ENCODE data around the gene MPL.
"Not testable (repeated sequence)": the region's sequence is repeated elsewhere in the genome, so short reads cannot be mapped to it uniquely, and the experiment has no call there.

Gene MPL

DNA sequence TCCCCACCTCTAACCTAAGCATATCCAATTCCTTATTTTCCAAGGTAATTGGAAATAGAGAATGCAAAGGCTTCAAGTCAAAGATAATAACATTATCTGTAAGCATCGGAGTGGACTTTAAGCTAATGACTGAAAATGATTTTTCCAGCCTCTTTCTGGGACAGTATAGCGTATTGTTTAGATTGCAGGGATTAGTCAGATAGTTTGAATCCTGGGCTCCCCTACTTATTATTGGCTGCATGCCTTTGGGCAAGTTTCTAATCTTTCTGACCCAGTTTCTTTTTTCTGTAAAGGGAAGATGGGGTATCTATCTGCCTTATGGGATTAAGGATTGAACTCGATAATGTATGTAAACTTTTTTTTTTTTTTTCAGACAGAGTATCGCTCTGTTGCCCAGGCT, 19.6 kb downstream of the MPL start:
- no peak for DNase-seq

GRCh38 chr1:43358121-43358745, 20.6 kb downstream of the MPL start:
- peak in 2 of 4 experiments; percentile 60 to 71 for DNase-seq

DNA sequence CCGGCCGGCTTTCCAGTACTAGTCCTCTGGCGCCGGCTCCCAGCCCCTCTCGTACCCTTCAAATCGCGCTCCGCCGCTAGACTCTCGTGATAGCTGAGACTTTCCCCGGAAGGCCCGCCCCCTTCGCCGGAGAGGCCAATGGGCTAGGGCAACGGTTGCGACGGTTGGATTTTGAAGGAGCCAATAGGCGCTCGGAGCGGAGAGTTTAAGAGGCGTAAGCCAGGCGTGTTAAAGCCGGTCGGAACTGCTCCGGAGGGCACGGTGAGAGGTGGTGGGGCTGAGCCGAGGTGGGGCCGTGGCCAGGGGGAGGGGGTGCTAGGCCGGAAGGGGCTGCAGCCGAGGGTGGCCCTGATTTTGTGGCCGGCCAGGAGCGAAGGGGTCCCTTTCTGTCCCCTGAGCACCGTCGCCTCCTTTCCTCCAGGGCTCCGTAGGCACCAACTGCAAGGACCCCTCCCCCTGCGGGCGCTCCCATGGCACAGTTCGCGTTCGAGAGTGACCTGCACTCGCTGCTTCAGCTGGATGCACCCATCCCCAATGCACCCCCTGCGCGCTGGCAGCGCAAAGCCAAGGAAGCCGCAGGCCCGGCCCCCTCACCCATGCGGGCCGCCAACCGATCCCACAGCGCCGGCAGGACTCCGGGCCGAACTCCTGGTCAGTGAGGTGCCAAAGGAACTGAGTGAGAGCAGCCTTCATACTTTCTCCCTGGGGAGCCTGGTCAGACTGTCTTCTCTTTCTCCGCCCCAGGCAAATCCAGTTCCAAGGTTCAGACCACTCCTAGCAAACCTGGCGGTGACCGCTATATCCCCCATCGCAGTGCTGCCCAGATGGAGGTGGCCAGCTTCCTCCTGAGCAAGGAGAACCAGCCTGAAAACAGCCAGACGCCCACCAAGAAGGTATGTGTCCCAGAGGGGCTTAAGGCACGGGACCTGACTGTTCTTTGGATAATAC, 21.4 kb downstream of the MPL start, which contains the start of gene CDC20:
Gene CDC20 (plus strand): TSS at position 236 of the 948 bp plus-strand sequence. CDS start 235 bp downstream, at position 471.
- DNase-seq = peak; percentile 99 to 100 (median 99)

DNA sequence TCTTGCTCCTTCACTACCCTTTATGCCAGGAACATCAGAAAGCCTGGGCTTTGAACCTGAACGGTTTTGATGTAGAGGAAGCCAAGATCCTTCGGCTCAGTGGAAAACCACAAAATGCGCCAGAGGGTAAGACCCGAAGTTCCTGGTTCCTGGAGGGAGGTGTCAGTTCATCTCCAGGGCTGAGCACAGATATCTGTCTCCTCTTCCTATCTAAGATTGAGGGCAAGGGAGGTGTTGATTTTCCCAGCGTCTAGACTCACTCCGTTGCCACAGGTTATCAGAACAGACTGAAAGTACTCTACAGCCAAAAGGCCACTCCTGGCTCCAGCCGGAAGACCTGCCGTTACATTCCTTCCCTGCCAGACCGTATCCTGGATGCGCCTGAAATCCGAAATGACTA, 22.1 kb downstream of the MPL start:
- no peak for DNase-seq

GRCh38 chr1:43360616-43361015, 23.0 kb downstream of the MPL start:
- DNase-seq = peak in 1 of 4 experiments; percentile 18

DNA sequence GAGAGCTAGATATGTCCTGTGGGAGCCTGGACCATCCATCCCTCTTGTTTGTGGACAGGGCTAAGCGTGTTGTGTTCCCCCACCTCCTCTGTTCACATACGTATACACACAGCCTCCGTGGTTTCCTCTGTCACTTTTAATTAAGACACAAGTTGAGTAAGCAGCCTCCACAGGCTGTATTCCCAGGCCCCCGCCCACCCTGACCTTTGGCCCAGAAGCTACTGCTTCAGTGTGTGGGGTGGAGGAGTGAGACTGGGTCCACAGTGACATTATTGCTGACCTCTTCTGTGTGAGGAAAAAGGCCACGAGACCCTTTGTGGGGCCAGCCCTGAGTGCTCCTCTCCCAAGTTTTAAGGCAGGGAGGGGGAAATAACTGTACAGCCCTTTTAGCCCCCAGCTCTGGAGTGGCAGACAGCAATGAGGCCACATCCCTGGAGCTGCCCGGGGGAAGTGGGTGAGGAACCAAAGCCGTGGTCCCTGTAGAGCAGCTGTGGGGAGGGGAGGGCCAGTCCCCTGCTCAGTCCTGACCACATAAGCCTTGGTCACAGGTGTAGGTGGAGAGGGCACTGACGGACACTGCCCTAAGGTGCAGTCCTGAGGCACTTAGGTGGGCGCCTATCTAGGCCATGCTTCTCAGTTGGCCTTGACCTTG, 25.8 kb downstream of the MPL start:
- peak; percentile 44 to 65 (median 58) for DNase-seq

- no peak for DNase-seq
These were observed 26.4 kb downstream of the MPL start for GRCh38 chr1:43363935-43364525.

GRCh38 chr1:43365678-43366077, 28.1 kb downstream of the MPL start:
- DNase-seq = no peak

DNA sequence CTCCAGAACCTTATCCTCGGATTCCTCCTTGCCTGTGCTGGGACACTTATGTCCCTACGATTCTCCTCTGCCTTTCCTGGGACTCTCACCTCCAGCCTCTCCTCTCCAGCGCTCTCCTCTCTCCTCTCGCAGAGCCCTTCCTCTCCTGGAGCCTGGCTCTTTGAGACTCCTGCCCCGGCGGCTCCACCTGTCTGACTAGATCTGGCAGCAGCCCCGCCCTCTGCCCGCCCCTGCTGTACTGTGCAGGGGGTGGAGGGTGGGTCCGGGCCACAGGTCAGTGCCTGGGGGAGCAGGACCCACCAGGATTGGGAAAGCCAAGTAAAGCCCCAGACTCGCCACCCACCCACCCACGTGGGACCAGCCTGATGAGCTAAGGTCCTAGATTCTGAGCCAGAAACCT, 28.6 kb downstream of the MPL start:
- no peak for DNase-seq

DNA sequence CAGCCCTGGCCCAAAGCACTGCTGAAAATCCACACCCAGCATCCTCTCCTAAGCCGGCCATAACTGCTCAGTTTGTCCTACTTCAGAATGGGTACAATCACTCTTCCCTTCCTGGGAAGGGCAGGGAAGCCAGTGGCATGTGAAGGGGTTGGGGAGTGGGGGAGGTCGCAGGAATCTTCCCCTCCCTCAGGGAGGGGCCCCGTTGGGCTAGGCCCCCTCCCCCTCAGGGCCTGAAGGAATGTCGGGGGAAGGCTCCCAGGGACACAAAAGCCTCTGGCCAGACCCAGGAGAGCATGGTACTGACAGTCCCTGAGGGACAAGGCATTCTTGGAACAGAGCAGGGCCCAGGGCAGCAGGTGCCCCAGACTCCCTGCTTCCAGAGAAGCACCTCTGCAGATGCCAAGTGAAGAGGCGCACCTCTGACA, 29.0 kb downstream of the MPL start:
- DNase-seq = no peak

DNA sequence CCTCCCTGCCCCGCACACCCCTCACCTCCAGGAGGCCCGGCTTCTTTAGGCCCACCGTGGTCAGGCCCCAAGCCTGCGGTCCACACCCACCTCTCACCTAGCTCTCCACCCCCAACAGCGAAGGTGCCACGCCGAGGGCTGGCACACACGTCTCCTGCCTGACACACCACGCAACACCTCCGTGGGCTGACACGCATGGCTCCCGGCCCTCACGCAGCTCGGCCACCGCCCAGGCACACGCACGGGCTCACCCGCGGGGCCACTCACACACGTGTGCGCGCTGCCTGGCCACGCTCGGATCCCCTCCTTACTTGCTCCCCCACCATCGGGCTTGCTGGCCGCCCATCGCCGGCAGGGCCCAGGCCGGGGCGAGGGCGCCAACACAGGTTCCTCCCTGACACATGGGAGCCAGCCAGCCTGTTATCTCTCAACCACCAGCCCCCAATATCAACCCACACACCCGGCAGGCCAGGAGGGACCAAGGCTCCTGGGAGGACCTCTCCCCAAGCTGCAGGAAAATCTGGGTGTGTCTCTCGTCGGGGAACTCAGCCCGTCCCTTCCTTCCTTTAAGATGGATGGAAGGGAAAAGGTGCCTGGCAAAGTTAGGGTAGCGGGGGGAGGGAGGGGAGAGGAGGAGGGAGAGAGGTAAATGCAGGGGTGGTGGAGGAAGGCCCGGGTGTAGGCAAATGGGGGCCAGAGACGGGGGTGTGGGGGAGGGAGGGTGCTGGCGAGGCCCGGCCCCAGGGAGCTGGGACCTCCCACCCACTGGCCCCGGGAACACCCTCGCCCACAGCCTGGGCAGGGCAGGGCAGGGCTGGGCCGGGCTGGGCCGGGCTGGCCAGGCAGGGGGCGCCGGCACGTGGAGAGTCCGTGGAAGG, 29.6 kb downstream of the MPL start:
- DNase-seq = peak; percentile 32 to 60 (median 46)

GRCh38 chr1:43367904-43368645, 30.5 kb downstream of the MPL start, which contains the start of gene ELOVL1:
Gene ELOVL1, minus strand, starts transcription at chr1:43368011. Its CDS starts 2,402 bp downstream, at chr1:43365609.
- peak; percentile 95 to 99 (median 98) for DNase-seq

GRCh38 chr1:43368646-43369020, 31.0 kb downstream of the MPL start:
- no peak for DNase-seq

- DNase-seq = not testable (repeated sequence)
These were observed 32.2 kb downstream of the MPL start for GRCh38 chr1:43369779-43370178.

DNA sequence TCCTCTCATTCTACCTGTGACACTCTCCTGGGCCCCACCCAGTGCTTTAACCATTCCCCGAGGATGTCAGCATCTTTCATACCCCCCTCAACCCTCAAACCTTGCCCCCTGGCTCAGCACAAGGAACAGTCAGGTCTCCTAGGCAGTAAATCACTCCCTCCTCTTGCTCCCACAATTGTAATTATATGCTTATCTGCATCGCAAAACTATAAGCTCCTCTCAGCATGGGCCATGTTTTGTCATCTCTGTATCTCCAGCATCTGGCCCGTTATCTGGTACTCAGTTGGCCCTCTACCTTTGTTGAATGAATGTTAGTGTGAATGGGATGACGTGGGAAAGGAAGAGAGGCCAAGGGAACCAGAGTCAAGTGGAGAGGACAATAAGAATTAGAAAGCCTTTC, 32.9 kb downstream of the MPL start:
- no peak for DNase-seq

- no peak for DNase-seq
These were observed 34.6 kb downstream of the MPL start for GRCh38 chr1:43372172-43372571.

- DNase-seq = peak in 2 of 4 experiments; percentile 28 to 35
These were observed 35.7 kb downstream of the MPL start for GRCh38 chr1:43373066-43373940.

- no peak for DNase-seq
These were observed 39.2 kb downstream of the MPL start for GRCh38 chr1:43376723-43377235.

- no peak for DNase-seq
These were observed 40.2 kb downstream of the MPL start for GRCh38 chr1:43377831-43378230.

- DNase-seq = no peak
These were observed 41.9 kb downstream of the MPL start for GRCh38 chr1:43379476-43379875.
